SK-N-MC (cell line): ENCODE results near the gene CLEC4M.
"Not testable (repeated sequence)": the region's sequence is repeated elsewhere in the genome, so short reads cannot be mapped to it uniquely, and the experiment has no call there.

ENCODE experiments used
- DNase-seq: peaks from one replicate; pipeline ENCODE4 v3.0.0-alpha.2; 2011; ENCODE audit warnings: low read depth, low spot score
- H3K27ac ChIP-seq: fragments of 200-600 bp; sonication (generic); 2 replicates; pipeline ENCODE4 v1.5.1; 2016; ENCODE audit warnings: mixed run types
- H3K36me3 ChIP-seq: fragments of 200-600 bp; sonication (generic); 2 replicates; pipeline ENCODE4 v1.6.1; 2017; ENCODE audit warnings: antibody characterized with exemption, low read length, mixed read lengths; ENCODE audit not compliant: insufficient read depth
- H3K4me3 ChIP-seq: fragments of 200-600 bp; sonication (generic); 2 replicates; pipeline ENCODE4 v1.5.1; 2016
- H3K9ac ChIP-seq: fragments of 200-600 bp; sonication (generic); 2 replicates; pipeline ENCODE4 v1.8.0; 2017; ENCODE audit warnings: mixed run types, mixed read lengths; ENCODE audit not compliant: insufficient read length
- H3K9me3 ChIP-seq: fragments of 200-600 bp; sonication (generic); 2 replicates; pipeline ENCODE4 v1.6.1; 2017; ENCODE audit warnings: low read depth, mild to moderate bottlenecking, antibody characterized with exemption, low read length, moderate library complexity, mixed read lengths
- EZH2 ChIP-seq: fragments of 200-600 bp; sonication (generic); IDR thresholded peaks from one replicate; pipeline ENCODE4 v1.6.1; 2017; ENCODE audit warnings: antibody characterized with exemption
- FOXP2 ChIP-seq: optimal IDR thresholded peaks from 2 replicates; pipeline ENCODE3; 2011; ENCODE audit warnings: mild to moderate bottlenecking, moderate library complexity; ENCODE audit not compliant: insufficient read depth; ENCODE audit errors: extremely low read length, control extremely low read depth
- POLR2AphosphoS5 ChIP-seq: IDR thresholded peaks from 2 replicates; pipeline ENCODE4 v1.6.1; 2012; ENCODE audit warnings: mild to moderate bottlenecking, low read depth, low read length, borderline replicate concordance

CLEC4M gene

GRCh38 chr19:7759156-7759555 lies 3.9 kb upstream of the CLEC4M start:
- no peak overlapping the region for H3K9ac ChIP-seq

GRCh38 chr19:7763696-7764095 lies 653 bp downstream of the CLEC4M start:
- no peaks in the 10 kb centered on the region for H3K36me3 ChIP-seq
- no peak overlapping the region for H3K4me3 ChIP-seq
- TF ChIP-seq FOXP2 (no peak), POLR2AphosphoS5 (no peak), EZH2 (no peak)
- no peak overlapping the region for H3K27ac ChIP-seq
- no peak overlapping the region for H3K9ac ChIP-seq
- DNase-seq = no peak
- H3K9me3 ChIP-seq = 0 out of 2 replicates have a peak, but pooled peaks cover 5% of the 10 kb centered on the region

More at GRCh38 chr19:7759156-7759555, 3.9 kb upstream of the CLEC4M start:
- Histone ChIP-seq H3K36me3 (no peaks in the 10 kb centered on the region), H3K4me3 (no peak overlapping the region), H3K27ac (no peak overlapping the region), H3K9me3 (0 out of 2 replicates have a peak, but pooled peaks cover 5% of the 10 kb centered on the region)
- TF ChIP-seq FOXP2 (no peak), EZH2 (no peak), POLR2AphosphoS5 (no peak)
- DNase-seq = no peak

- H3K36me3 ChIP-seq, H3K9ac ChIP-seq, DNase-seq, H3K4me3 ChIP-seq, H3K27ac ChIP-seq, H3K9me3 ChIP-seq: not testable (repeated sequence)
Measured at GRCh38 chr19:7764157-7764556, 1.1 kb downstream of the CLEC4M start.

GRCh38 chr19:7765043-7765442 lies 2.0 kb downstream of the CLEC4M start:
- H3K27ac ChIP-seq, H3K36me3 ChIP-seq, DNase-seq, H3K9me3 ChIP-seq, H3K4me3 ChIP-seq, H3K9ac ChIP-seq: not testable (repeated sequence)

GRCh38 chr19:7766535-7766934 lies 3.5 kb downstream of the CLEC4M start:
- no peak overlapping the region for H3K4me3 ChIP-seq
- no peaks in the 10 kb centered on the region for H3K9me3 ChIP-seq
- no peak overlapping the region for H3K27ac ChIP-seq
- DNase-seq = no peak
- no peaks in the 10 kb centered on the region for H3K36me3 ChIP-seq
- TF ChIP-seq FOXP2 (no peak), POLR2AphosphoS5 (no peak), EZH2 (no peak)
- H3K9ac ChIP-seq = no peak overlapping the region

- no peaks in the 10 kb centered on the region for H3K9me3 ChIP-seq
- H3K27ac ChIP-seq = no peak overlapping the region
- no peak overlapping the region for H3K4me3 ChIP-seq
- TF ChIP-seq FOXP2 = no peak
- TF ChIP-seq POLR2AphosphoS5 = no peak
- no peak for TF ChIP-seq EZH2
- no peak overlapping the region for H3K9ac ChIP-seq
- H3K36me3 ChIP-seq = no peaks in the 10 kb centered on the region
- DNase-seq = no peak
Measured at GRCh38 chr19:7767487-7767886, 4.4 kb downstream of the CLEC4M start.

GRCh38 chr19:7769171-7769570 lies 6.1 kb downstream of the CLEC4M start:
- no peak for TF ChIP-seq FOXP2
- no peak for TF ChIP-seq EZH2
- no peak for TF ChIP-seq POLR2AphosphoS5
- no peaks in the 10 kb centered on the region for H3K9me3 ChIP-seq
- H3K27ac ChIP-seq = no peak overlapping the region
- no peaks in the 10 kb centered on the region for H3K36me3 ChIP-seq
- H3K4me3 ChIP-seq = no peak overlapping the region
- H3K9ac ChIP-seq = no peak overlapping the region
- no peak for DNase-seq

GRCh38 chr19:7771072-7771471 lies 8.0 kb downstream of the CLEC4M start:
- no peak for DNase-seq
- TF ChIP-seq EZH2 (no peak), FOXP2 (no peak)
- Histone ChIP-seq H3K9ac (no peak overlapping the region), H3K9me3 (no peaks in the 10 kb centered on the region), H3K27ac (no peak overlapping the region), H3K4me3 (no peak overlapping the region), H3K36me3 (no peaks in the 10 kb centered on the region)

- Histone ChIP-seq H3K4me3 (no peak overlapping the region), H3K9me3 (no peaks in the 10 kb centered on the region), H3K27ac (no peak overlapping the region), H3K9ac (no peak overlapping the region), H3K36me3 (no peaks in the 10 kb centered on the region)
- TF ChIP-seq POLR2AphosphoS5 (no peak), EZH2 (no peak), FOXP2 (no peak)
- no peak for DNase-seq
Measured at GRCh38 chr19:7772752-7773291, 9.8 kb downstream of the CLEC4M start.
